Stimulated activated CD4-positive, alpha-beta T cell treated with anti-CD3 and anti-CD28 coated beads, TNF-alpha, amount 100 ng/mL, for 1 hour (primary cell): ENCODE measurements around the gene PHLDB2.

Source experiments
- DNase-seq, 3 donors: peaks; one replicate each; pipeline ENCODE4 v3.0.0-alpha.2; 2020; ENCODE audit warnings: low read depth in 3 of 3, low spot score in 1 of 3

Gene PHLDB2

GRCh38 chr3:112013784-112014143 lies 154.7 kb downstream of the PHLDB2 start:
- DNase-seq, result no peak

DNA sequence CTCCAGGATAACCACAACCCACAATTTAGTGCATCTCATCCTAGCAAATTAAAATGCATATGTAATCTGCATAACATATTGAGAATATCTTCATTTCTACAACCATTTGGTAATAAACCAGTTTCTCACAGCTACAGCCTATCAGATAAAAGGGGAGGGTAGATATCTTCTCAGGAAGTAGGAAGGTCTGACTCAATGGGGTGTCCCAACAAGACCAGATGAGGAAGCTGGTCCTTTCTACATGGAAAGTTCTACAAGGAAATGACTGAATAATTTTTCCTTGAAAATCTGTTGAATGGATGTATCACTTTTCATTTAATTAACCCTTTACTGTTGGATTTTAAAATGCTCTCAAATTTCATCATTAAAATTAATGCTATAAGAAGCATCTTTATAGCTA lies 158.0 kb downstream of the PHLDB2 start:
- no peak for DNase-seq

DNA sequence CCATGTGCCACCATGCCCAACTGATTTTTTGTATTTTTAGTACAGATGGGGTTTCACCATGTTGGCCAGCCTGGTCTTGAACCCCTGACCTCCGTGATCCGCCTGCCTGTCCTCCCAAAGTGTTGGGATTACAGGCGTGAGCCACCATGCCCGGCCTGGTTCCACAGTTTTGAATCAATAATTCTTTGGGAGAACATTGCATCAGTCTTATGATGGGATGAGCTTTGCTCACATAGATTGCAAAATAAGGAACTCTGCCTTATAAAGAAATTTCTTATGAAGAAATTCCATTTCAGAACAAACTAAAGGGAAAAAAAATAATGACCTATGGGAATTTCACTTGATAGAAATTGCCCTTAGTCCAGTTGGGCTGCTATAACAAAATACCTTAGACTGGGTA lies 159.6 kb downstream of the PHLDB2 start:
- no peak for DNase-seq

DNA sequence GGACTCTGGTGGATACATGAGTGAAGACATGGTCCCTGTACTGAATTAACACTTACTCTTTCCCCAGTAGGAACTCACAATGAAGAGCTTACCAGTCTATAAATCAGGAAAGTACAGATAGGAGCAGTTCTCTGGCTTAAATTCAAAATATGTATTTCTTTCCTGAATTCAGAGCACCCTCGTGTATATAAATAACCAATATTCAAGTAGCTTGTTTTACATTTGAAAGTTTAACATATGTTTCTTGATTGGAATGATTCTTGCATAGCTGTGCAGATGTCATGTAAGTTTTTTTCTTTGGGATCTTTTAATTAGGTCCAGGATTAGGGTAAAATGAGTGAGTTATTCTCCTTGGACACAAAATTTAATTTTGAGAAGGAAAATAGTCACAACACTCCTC lies 160.7 kb downstream of the PHLDB2 start:
- no peak for DNase-seq

- no peak for DNase-seq
These were observed 161.6 kb downstream of the PHLDB2 start for GRCh38 chr3:112020674-112021085.
